ENCODE results near the gene TRRAP.

TRRAP gene

GRCh38 chr7:98917331-98917730 is 39.0 kb downstream of the TRRAP start:
- TF ChIP-seq EZH2 (optimal IDR thresholded peaks at IDR 0.05; ENCODE audit: low read depth, low read length) (no peak), CTCF (IDR thresholded peaks at IDR 0.05; ENCODE audit: low read length) (no peak), EZH2phosphoT487 (IDR thresholded peaks at IDR 0.05; ENCODE audit: low read length) (no peak)
- Histone ChIP-seq H3K4me1 (ENCODE audit: low read length) (no peaks in the 10 kb centered on the region), H3K36me3 (replicated peaks; ENCODE audit: insufficient read depth, low read length) (peaks cover 8% of the 10 kb centered on the region), H3K27ac (ENCODE audit: low read length) (no peak overlapping the region), H3K27me3 (replicated peaks; ENCODE audit: insufficient read depth, low read length) (no peaks in the 10 kb centered on the region), H3K79me2 (ENCODE audit: low read length) (peaks cover 11% of the 10 kb centered on the region), H3K9ac (ENCODE audit: low read length) (no peak overlapping the region), H3K9me2 (replicated peaks; ENCODE audit: insufficient read depth, low read length) (no peaks in the 10 kb centered on the region), H3K4me3 (ENCODE audit: low read length) (no peak overlapping the region), H3K4me2 (ENCODE audit: low read depth, low read length) (no peak overlapping the region), H4K20me1 (ENCODE audit: insufficient read depth, low read length) (no peaks in the 10 kb centered on the region), H3K9me3 (replicated peaks; ENCODE audit: insufficient read depth, low read length) (no peaks in the 10 kb centered on the region), H3F3A (ENCODE audit: insufficient read depth, low read length) (no peaks in the 10 kb centered on the region), H2AFZ (ENCODE audit: low read length) (no peak overlapping the region)
- no peak for DNase-seq

- Histone ChIP-seq H3K9me2 (replicated peaks; ENCODE audit: insufficient read depth, low read length) (no peaks in the 10 kb centered on the region), H3K4me1 (ENCODE audit: low read length) (no peaks in the 10 kb centered on the region), H3K4me2 (ENCODE audit: low read depth, low read length) (no peak overlapping the region), H3K4me3 (ENCODE audit: low read length) (no peak overlapping the region), H3K9me3 (replicated peaks; ENCODE audit: insufficient read depth, low read length) (no peaks in the 10 kb centered on the region), H3K27ac (ENCODE audit: low read length) (no peak overlapping the region), H3K36me3 (replicated peaks; ENCODE audit: insufficient read depth, low read length) (peaks cover 11% of the 10 kb centered on the region; the same call in 1 of the 2 replicates), H3K9ac (ENCODE audit: low read length) (no peak overlapping the region), H4K20me1 (ENCODE audit: insufficient read depth, low read length) (no peaks in the 10 kb centered on the region), H3K27me3 (replicated peaks; ENCODE audit: insufficient read depth, low read length) (no peaks in the 10 kb centered on the region), H3F3A (ENCODE audit: insufficient read depth, low read length) (no peaks in the 10 kb centered on the region), H2AFZ (ENCODE audit: low read length) (no peak overlapping the region), H3K79me2 (ENCODE audit: low read length) (peaks cover 17% of the 10 kb centered on the region)
- TF ChIP-seq CTCF (IDR thresholded peaks at IDR 0.05; ENCODE audit: low read length) = no peak
- TF ChIP-seq EZH2 (optimal IDR thresholded peaks at IDR 0.05; ENCODE audit: low read depth, low read length) = no peak
- no peak for TF ChIP-seq EZH2phosphoT487 (IDR thresholded peaks at IDR 0.05; ENCODE audit: low read length)
- DNase-seq = no peak
Observed at GRCh38 chr7:98921608-98922372, 43.5 kb downstream of the TRRAP start.

GRCh38 chr7:98922392-98923187 is 44.3 kb downstream of the TRRAP start:
- H2AFZ ChIP-seq (ENCODE audit: low read length) = no peak overlapping the region
- no peaks in the 10 kb centered on the region for H3F3A ChIP-seq (ENCODE audit: insufficient read depth, low read length)
- DNase-seq = no peak
- H3K9me3 ChIP-seq (replicated peaks; ENCODE audit: insufficient read depth, low read length) = no peaks in the 10 kb centered on the region
- no peaks in the 10 kb centered on the region for H3K4me1 ChIP-seq (ENCODE audit: low read length)
- no peak overlapping the region for H3K27ac ChIP-seq (ENCODE audit: low read length)
- H3K4me2 ChIP-seq (ENCODE audit: low read depth, low read length) = no peak overlapping the region
- H3K9me2 ChIP-seq (replicated peaks; ENCODE audit: insufficient read depth, low read length) = no peaks in the 10 kb centered on the region
- H3K36me3 ChIP-seq (replicated peaks; ENCODE audit: insufficient read depth, low read length) = peaks cover 11% of the 10 kb centered on the region; the same call in 1 of the 2 replicates
- no peak for TF ChIP-seq CTCF (IDR thresholded peaks at IDR 0.05; ENCODE audit: low read length)
- TF ChIP-seq EZH2phosphoT487 (IDR thresholded peaks at IDR 0.05; ENCODE audit: low read length) = no peak
- no peak for TF ChIP-seq EZH2 (optimal IDR thresholded peaks at IDR 0.05; ENCODE audit: low read depth, low read length)
- H4K20me1 ChIP-seq (ENCODE audit: insufficient read depth, low read length) = no peaks in the 10 kb centered on the region
- H3K79me2 ChIP-seq (ENCODE audit: low read length) = peaks cover 17% of the 10 kb centered on the region
- no peak overlapping the region for H3K9ac ChIP-seq (ENCODE audit: low read length)
- no peaks in the 10 kb centered on the region for H3K27me3 ChIP-seq (replicated peaks; ENCODE audit: insufficient read depth, low read length)
- no peak overlapping the region for H3K4me3 ChIP-seq (ENCODE audit: low read length)

Data from MM.1S (cell line).